GM21390 (cell line): ENCODE data around the gene MAFG.

Source experiments
- ATAC-seq: cut with Tn5 transposase; IDR thresholded peaks from one replicate; pipeline ENCODE4 v1.9.1; 2021; ENCODE audit not compliant: unreplicated experiment

Gene MAFG

DNA sequence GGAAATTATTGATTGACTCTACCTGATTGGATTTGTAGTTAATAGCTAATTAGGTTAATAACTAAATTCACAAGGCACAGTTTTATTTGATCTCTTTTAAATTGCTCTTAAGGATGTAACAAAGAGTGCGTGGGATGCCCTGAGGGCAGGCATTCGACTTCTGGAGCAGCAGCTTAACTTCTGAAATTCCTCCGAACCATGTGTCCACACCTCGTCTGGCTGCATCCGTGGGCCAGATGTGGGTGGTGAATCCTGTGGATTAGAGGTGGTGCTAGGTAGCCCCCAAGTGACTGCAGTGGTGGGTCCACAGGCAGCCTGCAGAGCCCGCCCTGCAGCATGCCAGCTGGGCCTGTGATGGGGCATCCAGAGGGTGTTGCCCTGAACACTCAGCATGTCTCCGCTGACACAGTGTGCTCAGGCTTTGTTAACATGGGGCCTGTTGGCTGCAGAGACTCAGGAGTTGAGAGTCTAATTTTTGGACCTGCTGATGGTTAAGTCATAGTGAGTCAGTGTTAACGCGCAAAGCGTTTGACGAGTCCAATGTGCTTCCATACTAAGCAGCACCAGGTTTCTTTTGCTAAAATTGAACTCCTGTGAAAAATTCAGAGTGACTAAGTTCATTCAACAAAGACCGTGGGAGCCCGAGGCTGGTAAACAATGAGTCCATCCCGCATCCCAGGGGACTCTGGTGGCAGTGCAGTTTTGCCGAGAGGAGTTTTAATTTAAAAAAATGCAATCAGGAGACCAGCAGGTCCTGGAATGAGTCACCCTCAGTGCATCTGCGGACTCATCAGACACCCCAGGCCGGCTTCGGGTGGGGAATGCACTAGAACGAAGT, 29.3 kb downstream of the MAFG start:
- no peak for ATAC-seq

DNA sequence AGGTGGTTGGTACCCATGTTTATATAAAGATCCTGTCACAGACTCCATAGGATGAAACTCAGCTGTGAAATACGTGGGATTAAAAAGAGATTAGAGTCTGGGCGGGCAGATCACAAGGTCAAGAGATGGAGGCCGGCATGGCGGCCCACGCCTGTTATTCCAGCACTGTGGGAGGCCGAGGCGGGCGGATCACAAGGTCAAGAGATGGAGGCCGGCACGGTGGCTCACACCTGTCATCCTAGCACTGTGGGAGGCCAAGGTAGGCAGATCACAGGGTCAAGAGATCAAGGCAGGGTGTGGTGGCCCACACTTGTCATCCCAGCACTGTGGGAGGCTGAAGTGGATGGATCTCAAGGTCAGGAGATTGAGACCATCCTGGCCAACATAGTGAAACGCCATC, 32.1 kb downstream of the MAFG start:
- ATAC-seq, result no peak

DNA sequence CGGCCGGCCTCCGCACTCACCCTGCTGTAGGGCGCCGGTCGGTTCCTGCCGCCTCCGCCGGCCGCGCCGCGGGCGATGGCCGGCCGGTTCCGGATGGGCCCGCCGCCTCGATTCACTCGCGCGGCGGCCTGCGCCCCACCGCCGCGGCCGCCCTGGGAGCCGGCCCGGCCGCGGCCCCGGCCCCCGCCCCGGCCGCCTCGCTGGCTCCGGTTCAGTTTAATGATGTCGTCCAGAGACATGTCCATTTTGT, 36.3 kb downstream of the MAFG start:
- peak; percentile 14 for ATAC-seq

DNA sequence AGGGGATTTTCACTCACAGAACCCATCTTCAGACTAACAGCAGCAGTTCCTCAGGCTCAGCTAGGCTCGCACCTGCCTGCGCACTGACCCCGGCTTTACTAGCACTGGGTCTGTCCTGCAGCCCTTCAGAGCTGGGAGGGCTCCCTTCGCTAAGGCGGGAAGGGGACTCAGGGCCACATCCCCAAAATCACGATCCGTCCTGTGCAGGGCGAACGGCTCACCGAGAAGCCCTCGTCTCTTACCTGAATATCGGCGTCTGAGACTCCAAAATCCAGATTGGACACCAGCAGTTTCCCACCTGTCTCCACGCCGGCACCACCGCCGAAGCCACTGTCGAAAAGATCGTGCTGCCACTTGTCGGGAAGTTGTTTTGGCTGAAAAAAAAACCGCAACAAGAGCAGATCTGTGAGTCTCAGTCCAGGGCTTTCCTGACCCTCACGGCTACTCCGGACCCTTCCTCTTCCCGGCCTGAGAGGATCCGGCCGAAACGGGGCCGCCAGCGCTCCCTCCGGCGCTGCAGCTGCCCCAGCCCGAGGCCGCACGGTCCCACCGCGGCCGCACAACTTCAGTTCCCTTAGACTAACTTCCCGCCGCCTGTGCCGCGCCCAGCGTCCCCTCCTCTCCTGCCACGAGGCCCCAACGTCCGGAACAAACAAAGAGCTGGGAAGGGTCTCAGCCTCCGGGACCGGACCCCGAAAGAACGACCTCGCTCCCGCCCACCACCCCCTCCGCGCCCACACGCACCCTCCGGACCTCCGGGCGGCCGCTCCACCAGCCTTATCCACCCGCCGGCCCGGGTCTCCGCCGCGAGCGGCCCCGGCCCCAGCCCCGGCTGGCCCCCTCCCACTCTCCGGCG, 36.9 kb downstream of the MAFG start:
- peak; percentile 4 for ATAC-seq

DNA sequence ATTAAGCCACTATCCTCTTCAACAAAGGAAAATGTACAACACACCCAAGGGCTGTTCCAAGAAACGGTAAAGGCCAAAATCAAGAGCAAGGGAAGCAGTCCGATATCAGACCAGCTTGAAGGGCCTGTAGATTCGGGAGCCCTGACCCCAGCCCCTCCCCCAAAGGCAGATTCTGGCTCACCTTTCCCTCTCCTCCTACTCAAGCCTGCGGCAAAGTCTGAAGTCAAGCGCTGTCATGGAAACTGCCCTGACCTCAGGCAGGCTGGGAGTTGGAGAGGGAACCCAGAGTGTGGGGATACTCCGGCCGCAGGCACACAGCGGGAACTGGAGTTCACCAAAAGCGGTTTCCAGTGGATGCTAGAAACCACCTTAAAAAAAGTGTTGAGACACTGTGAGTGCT, 37.9 kb downstream of the MAFG start:
- no peak for ATAC-seq

DNA sequence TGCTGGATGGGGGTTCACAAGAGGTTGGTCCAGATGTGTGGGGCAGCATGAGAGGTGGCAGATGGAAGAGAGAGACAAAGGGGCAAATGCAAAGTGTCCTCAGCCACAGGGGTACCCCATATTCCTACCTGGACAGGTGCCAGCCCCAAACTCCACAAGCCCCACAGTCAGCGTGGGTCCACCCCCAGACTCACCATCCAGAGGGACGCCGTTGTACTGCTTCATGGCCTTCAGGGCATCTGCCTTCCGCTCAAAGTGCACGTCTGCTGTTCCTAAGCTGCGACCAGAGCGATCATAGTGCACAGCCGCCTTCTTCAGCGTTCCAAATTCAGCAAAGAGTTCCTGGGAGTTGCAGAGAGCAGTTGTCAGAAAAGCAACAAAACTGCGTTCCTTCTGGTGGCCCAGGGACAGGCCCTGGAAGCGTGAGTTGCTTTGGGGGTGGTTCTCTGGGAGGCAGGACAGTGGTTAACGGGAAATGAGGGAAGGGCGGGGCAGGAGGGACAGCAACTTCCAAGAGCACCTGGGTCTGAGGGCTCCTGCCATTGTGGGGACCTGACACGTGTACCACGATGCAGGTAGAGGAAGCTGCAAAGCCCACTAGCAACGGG, 38.4 kb downstream of the MAFG start:
- ATAC-seq, result no peak

DNA sequence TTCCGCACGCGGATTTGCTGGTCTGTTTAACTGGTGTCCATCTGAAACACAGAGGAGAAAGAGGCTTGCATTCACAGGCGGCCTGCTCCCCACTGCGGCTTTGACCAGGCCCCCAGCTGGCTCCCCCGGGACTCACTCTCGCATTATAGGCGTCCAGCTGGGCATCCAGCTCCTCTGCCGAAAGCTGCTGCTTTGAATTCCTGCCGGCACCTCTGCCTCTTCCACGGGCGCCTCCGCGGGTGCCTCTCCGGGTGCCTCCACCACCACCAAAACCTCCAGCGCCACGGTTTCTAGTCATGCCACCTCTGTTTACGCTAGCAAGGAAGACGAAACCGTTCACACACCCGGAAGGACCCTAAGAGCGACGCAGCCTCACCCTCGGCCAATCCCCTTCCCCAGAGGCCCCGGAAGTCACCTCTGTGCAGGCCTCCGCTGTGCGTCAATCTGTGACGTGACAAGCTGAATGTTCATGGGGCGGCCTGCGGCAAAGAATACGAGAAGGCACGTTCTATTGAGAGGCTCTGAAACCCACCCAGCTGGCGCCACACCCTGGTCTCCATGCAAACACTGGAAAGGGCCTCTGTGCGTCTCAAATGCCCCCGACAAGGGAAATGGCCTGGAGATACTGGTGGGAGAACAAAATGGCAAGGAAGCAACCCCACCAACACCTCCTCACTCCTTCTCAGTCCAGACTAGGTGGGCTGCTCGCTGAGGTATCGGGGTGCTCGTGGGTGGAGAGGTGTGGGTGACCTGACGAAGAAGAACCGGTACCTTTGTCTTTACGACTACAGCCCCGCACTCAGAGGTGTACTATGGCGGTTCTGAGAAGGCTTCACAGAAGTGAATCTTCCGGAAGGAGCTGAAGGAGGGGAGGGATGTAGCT, 39.2 kb downstream of the MAFG start:
- ATAC-seq, result no peak

DNA sequence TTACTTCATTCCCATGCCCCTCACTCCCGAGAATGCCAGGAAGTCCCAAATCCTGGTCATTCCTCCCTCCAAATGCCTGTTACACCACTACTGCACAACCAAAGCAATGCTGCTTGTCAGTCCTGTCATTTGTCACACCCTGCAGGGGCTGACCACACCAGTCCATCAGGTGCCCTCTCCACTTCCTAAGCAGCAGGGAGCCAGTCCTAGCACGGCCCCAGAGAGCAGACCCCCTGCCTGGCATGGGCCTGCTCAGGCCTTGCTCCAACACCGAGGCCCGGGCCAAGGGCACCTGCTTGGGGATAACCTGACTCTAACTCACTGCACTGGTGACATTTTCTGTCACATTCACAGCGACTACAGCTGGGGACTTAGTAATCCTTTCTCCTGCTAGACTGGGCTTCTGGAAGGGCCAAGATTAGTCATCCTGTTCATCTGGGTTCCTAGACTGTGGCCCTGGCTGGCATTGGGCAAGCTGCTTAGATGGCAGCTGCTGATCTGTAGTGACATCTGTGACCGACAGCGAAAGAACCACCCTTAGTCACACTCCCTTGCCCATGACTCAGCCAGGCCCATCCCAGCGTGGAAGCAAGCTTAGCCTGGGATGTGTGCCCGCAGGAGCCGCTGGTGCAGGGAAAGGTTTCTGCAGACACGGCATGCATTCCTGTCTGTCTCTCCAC, 41.5 kb downstream of the MAFG start:
- ATAC-seq, result no peak

DNA sequence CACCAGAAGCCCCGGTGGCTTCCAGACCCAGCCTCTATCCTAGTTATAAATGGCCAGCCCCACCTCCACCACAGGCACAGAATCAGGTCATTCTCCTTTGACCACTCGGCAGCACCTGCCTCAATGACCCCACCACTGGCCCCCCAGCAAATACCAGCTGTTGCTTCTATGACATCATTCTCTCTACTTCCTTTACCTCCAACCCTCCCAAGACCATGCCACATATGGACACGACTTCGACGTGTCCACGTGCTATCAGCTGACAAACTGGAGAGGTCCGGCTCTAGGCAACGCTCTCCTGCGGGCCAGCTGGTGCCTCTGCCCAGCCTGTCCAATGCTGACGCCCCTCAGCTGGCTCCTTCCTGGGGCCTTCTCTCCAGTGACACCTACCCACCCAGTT, 42.1 kb downstream of the MAFG start:
- ATAC-seq, result no peak

DNA sequence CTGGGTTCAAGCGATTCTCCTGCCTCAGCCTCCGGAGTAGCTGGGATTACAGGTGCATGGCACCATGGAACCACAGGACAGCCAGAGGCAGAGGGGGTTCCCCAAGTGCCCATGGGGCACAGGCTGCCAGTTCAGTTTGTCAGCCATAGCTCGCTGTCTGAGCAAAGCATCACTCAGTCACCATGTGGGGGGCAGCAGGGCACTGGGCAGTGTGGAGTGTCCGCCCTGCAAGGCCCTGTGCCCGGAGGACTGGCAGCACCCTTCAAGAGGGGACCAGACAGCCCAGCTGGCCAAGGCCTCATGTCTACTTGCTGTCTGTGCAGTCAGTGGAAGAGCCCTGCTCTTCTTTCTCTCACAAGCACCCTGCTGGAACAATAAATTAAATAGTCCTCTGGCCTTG, 42.6 kb downstream of the MAFG start:
- no peak for ATAC-seq

DNA sequence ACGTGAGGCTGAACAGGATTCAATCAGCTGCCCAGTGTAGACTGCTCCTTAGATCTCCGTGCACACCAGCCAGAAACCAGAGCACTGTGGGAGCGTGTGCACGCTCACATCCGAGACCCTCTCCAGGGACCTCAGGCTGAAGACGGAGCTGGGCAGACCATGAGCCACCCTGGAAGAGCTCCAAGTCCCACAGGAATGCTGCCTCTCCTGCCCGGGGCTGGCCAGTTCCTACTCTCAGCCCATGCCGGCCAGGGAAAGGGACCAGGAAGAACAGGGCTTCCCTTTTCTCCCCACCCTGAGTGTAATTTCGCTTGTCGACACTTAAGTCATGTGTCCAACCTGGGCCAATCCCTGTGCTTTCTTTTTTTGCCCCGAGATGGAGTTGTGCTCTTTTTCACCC, 43.0 kb downstream of the MAFG start:
- no peak for ATAC-seq

DNA sequence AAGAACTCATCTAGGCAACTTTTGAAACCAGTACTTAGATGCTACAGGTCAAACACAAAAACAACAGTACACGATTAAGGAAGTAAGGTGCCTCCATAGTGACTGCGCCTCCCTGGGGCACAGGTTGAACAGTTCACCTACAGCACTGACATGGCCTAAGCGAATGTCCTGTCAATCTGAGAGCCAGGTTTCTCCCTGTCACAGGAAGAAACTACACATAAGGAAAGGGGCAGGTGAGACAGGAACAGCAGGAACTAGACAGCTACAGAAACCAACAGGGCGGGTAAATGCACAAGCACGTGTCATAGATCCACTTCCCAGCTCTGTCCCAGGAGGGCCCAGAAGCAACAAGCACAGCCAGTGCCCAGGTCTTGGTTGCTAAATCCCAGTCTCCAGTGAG, 48.4 kb downstream of the MAFG start:
- ATAC-seq, result no peak

DNA sequence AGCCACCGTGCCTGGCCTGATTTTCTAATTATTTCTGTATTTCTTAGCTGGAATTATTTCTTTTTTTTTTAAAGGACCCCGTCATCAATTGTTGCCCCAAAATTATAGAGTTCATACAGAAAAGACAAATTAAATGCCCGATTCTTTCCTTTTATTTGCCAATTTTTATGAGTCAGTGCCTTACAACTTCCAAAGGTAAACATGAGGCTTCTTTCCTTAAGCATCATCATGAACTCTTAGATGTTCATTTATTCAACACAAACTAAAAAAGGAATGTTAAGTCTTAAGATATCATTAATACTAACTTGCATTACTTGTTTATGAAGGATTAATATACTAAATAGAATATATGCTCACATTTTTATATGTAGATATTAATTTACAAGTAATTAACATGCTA, 49.2 kb downstream of the MAFG start:
- ATAC-seq, result no peak

DNA sequence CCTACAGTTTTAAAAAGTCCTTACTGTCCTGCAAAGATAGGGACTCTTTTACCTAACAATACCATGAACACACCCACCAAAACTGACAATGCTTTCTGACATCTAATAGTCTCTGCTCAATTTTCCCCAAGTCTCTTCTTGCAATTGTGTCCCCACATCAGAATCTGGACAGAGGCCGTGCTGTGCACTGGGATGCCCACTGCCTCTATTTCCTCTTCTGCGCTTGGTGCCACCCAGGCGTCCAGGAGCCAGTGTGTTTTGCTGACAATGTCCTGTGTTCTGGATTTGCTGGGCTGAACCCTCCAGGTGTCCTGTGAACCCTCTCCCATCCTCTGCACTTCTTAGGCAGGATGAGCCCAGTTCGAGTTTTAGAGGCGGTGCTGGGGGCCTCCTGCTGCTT, 50.0 kb downstream of the MAFG start:
- no peak for ATAC-seq

DNA sequence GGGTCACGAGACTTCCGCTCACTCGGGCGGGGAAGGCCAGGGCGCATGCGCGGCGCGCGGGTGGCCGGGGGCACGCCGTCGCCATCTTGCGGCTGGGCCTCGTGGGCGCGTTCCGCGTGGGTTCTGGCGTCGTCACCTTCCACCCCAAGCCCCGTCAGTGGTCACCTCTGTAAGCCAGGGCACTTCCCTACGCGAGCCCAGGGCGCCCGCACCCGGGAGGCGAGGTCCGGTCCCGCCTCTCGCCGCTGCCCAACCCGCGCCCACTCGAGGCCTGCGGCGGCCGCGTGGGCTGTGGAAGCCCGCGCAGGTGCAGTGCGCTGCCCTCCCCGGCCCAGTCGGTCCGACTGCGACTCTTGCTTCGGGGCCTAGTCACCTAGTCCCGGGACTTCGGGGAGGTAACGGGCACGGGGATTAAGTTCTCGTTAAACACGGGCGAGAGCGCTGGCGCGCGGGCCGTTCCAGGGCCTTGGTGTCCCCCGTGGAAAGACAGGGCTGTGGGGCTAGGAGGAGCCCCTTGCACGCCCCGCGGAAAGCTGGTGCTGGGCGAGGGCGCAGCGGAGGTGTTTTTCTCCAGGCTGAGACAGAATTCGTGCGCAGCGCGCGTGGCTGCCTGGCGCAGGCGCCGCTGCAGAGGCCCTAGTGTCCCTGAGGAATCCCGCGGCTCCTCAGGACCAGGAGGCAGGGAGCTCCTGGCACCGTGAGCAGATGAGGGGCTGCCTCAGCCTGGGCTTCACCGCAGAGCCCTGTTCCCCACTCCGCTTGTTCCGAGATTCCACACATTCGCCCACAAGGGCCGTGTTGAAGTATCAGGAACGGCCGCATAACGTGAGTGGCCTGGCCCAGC, 55.9 kb downstream of the MAFG start:
- no peak for ATAC-seq

DNA sequence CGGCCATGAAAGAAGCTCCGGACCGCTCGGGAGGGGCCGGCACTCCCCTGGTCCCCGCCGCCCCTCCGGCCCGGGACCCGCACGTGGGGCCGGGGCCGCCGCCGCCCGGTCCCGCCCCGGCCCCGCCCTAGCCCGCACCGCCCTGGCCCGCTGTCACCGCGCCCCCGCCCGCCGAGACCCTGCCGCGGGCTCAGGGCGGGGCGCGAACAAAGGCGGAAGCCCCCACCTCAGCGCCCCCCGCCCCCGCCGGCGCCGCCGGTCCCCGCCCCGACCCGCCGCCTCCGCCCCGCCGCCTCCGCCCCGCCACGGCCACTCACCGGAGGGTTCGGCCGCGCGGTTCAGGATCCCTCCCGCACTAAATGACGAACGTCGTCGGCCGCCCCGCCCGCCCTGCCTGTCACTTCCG, 56.6 kb downstream of the MAFG start, which contains the start of gene ARHGDIA:
Gene ARHGDIA (minus strand): TSS at position 357 of the 406 bp plus-strand sequence. CDS start 1,407 bp downstream, outside the sequence.
- no peak for ATAC-seq

DNA sequence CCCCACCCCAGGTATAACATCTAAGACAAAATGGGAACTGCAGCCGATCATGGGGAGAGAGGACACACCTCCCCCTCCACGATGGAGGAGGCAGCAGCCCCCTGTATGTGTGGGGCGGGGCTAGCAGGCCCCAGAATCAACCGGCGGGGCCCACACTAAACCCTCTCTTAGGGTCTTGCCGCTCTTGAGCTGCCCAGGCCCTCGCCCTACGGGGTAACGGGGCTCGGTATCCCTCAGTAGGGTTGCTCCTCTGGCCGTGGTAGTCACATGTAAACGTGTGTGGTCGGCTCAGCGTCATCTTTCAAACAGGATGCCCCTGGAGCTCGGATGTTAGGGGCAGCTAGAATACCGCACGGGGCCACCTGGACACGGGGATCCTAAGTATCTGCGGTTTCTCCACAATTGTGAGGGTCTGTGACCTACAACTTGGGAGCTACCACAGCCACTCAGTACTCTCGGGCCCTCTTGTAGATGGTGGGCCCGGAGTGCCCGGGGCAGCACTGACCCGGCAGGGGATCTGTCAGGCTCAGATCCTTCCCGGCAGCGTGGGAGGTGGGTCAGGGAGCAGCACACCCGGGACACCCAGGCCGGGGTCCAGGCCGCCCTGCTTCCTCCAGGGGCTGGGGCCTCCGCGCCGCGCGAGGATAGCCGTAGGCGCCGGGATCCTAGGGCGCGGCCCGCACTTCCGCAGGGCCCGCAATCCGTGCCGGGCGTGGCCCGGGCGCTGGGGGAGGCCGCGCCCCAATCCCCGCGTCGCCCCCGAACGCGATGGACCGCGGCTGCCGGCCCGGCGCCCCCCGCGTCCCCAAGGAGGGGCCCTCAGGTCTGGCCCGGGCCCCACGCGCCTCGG, 57.2 kb downstream of the MAFG start:
- ATAC-seq, result no peak

DNA sequence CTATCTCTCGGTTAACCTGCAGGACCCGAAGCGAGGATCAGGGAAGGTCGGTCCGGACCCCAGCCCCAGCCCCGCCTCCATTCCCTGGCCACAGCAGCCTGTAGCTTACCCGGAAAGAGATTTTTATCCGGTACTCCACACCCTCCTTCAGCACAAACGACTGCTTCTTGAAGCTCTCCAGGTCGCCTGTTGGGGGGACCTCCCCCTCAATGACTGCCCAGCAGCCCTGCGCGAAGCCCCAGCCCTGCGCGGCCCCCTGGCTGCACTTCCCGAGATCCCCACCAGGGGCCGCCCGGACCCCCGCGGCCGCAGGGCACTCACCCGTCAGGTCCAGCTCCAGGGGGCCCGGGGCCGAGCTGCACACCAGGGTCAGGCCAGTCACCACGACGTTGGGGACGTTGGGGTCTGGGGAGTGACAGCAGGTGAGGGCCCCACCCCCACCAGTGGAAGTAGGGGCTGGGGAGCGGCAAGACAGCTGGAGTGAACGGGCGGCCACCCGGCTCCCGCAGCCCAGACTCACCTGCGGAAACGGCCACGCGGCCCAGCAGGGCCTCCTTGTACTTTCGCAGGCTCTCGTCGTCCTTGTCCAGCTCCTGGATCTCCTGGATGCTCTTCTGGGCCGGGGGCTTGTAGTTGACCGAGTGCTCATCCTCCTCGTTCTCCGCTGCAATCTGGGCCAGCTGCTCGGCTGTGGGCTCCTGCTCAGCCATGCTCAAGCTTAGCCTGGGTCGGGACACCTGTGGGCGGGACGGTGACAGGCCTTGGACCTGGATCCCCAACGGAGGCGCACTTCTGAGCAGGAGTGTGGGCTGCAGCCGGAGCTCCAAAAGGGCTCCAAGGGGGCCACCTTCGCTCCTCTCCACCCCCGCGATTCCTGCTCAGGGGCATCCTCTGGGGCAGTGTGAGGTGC, 58.1 kb downstream of the MAFG start:
- no peak for ATAC-seq
